HCT116 (cell line): ENCODE results near the gene LSAMP. TPM values are rescaled to one million over a fixed set of nuclear protein-coding genes. Genes with fewer than 3 reads are reported as not detected.

ENCODE experiments used
- ATAC-seq: fragments of 200-7000 bp; cut with Tn5 transposase; 2 replicates; pipeline ENCODE4 v1.9.1; 2020; ENCODE audit warnings: mild to moderate bottlenecking, moderate library complexity
- BruUV-seq: library from RNA; stranded (reverse); fragments of 400-500 nt; replicated peaks from 2 replicates; lab custom pipeline; 2021; lab: Mats Ljungman, UMichigan
- CTCF ChIA-PET: fragments of 300-600 bp; sonication (Branson Sonifier 250); formaldehyde crosslinking; loops from one replicate; lab custom pipeline; 2021; ENCODE audit warnings: antibody characterized with exemption; lab: Charles Lee
- POLR2A ChIA-PET: fragments of 300-600, 350-600 bp; sonication (Branson Sonifier 250); formaldehyde crosslinking; loops from one replicate; lab custom pipeline; 2021; ENCODE audit warnings: antibody characterized with exemption; lab: Charles Lee
- RAD21 ChIA-PET, 2 experiments: fragments of 300-600 bp; sonication (Branson Sonifier 250); formaldehyde crosslinking; loops; one replicate each; lab custom pipeline; 2023; ENCODE audit warnings: low total read pairs in 2 of 2; ENCODE audit not compliant: uncharacterized antibody in 2 of 2, unreplicated experiment in 2 of 2, low non-redundant PET in 1 of 2; lab: Charles Lee
- DNase-seq: peaks from one replicate; pipeline ENCODE4 v3.0.0-alpha.2; 2010; ENCODE audit warnings: low read depth, low spot score
- H2AFZ ChIP-seq: fragments of 200-600 bp; shearing (Covaris generic), sonication (generic); 2 replicates; pipeline ENCODE4 v1.6.1; 2017; ENCODE audit warnings: low read depth, mixed run types, mixed read lengths, antibody characterized with exemption, low read length; ENCODE audit not compliant: poor library complexity, severe bottlenecking
- H3K27ac ChIP-seq: 2 replicates; pipeline ENCODE4 v1.5.1; 2012; ENCODE audit warnings: low read depth, low read length
- H3K27me3 ChIP-seq: fragments of 200-600 bp; sonication (generic); 2 replicates; pipeline ENCODE4 v1.6.1; 2016; ENCODE audit warnings: mixed run types, low read length, mixed read lengths; ENCODE audit not compliant: insufficient read depth
- H3K36me3 ChIP-seq, 2 experiments: fragments of 200-500 bp in 1 of 2; fragments of 200-600 bp in 1 of 2; sonication (Bioruptor generic) in 1 of 2; sonication (generic) in 1 of 2; 2 replicates each; pipeline versions ENCODE4 v1.5.1 to v1.6.1; 2014 to 2016; ENCODE audit warnings: low read length in 2 of 2, inconsistent platforms in 1 of 2, mixed read lengths in 1 of 2, mixed run types in 1 of 2; ENCODE audit not compliant: insufficient read depth in 2 of 2, control insufficient read depth in 1 of 2
- H3K4me1 ChIP-seq, 2 experiments: fragments of 200-600 bp in 1 of 2; sonication (generic) in 1 of 2; 2 replicates each; pipeline versions ENCODE4 v1.5.1 to v1.6.1; 2012 to 2017; ENCODE audit warnings: low read length in 2 of 2, inconsistent platforms in 1 of 2, mild to moderate bottlenecking in 1 of 2, mixed read lengths in 1 of 2, mixed run types in 1 of 2, moderate library complexity in 1 of 2; ENCODE audit not compliant: insufficient read depth in 2 of 2, control insufficient read depth in 1 of 2
- H3K4me2 ChIP-seq: fragments of 200-600 bp; sonication (generic); 2 replicates; pipeline ENCODE4 v1.6.1; 2017; ENCODE audit warnings: mixed run types, low read length, mixed read lengths
- H3K4me3 ChIP-seq, 2 experiments: fragments of 200-600 bp in 1 of 2; sonication (generic) in 1 of 2; replicated peaks in 1 of 2; 2 replicates each; pipeline ENCODE4 v1.5.1; 2011 to 2016; ENCODE audit warnings: low read length in 2 of 2, control low read depth in 1 of 2, low read depth in 1 of 2, mild to moderate bottlenecking in 1 of 2, mixed read lengths in 1 of 2, mixed run types in 1 of 2
- H3K79me2 ChIP-seq: fragments of 200-600 bp; sonication (generic); 2 replicates; pipeline ENCODE4 v1.6.1; 2017; ENCODE audit warnings: mild to moderate bottlenecking, mixed run types, low read length, moderate library complexity, mixed read lengths; ENCODE audit not compliant: insufficient read depth
- H3K9ac ChIP-seq: fragments of 200-600 bp; sonication (generic); 2 replicates; pipeline ENCODE4 v1.6.1; 2016; ENCODE audit warnings: low read length, mixed read lengths
- H3K9me2 ChIP-seq: fragments of 200-600 bp; sonication (generic), shearing (Covaris generic); 2 replicates; pipeline ENCODE4 v1.6.1; 2017; ENCODE audit warnings: mixed run types, mild to moderate bottlenecking, moderate library complexity; ENCODE audit not compliant: insufficient read depth
- H3K9me3 ChIP-seq, 2 experiments: fragments of 200-500 bp in 1 of 2; fragments of 200-600 bp in 1 of 2; sonication (Bioruptor generic) in 1 of 2; sonication (generic) in 1 of 2; 2 replicates each; pipeline ENCODE4 v1.6.1; 2014 to 2017; ENCODE audit warnings: low read length in 2 of 2, mixed read lengths in 2 of 2, inconsistent platforms in 1 of 2, low read depth in 1 of 2, mild to moderate bottlenecking in 1 of 2, mixed run types in 1 of 2, moderate library complexity in 1 of 2; ENCODE audit not compliant: control insufficient read depth in 1 of 2, insufficient read depth in 1 of 2
- H4K20me1 ChIP-seq: fragments of 200-600 bp; sonication (generic), shearing (Covaris generic); 2 replicates; pipeline ENCODE4 v1.6.1; 2017; ENCODE audit warnings: mixed run types, mild to moderate bottlenecking, moderate library complexity; ENCODE audit not compliant: insufficient read depth
- ATF3 ChIP-seq: IDR thresholded peaks from 2 replicates; pipeline ENCODE4 v1.6.1; 2012
- CBX3 ChIP-seq: IDR thresholded peaks from 2 replicates; pipeline ENCODE4 v1.6.1; 2012; ENCODE audit warnings: low read depth
- CEBPB ChIP-seq: IDR thresholded peaks from 2 replicates; pipeline ENCODE4 v1.6.1; 2012; ENCODE audit warnings: low read depth
- CTCF ChIP-seq, 3 experiments: fragments of 200-600 bp in 1 of 3; sonication (generic) in 1 of 3; IDR thresholded peaks in 2 of 3; conservative IDR thresholded peaks in 1 of 3; 2 replicates each; pipeline ENCODE4 v1.5.1; 2012 to 2017; ENCODE audit warnings: low read depth in 2 of 3, low read length in 2 of 3, antibody characterized with exemption in 1 of 3, borderline replicate concordance in 1 of 3, control low read depth in 1 of 3, mild to moderate bottlenecking in 1 of 3, mixed read lengths in 1 of 3, mixed run types in 1 of 3, moderate library complexity in 1 of 3; ENCODE audit not compliant: insufficient read depth in 1 of 3
- ELF1 ChIP-seq: IDR thresholded peaks from 2 replicates; pipeline ENCODE4 v1.6.1; 2012; ENCODE audit warnings: low read depth, borderline replicate concordance
- EZH2 ChIP-seq: fragments of 200-600 bp; sonication (generic); IDR thresholded peaks from 2 replicates; pipeline ENCODE4 v1.6.1; 2017; ENCODE audit warnings: antibody characterized with exemption, mixed run types
- FOSL1 ChIP-seq: IDR thresholded peaks from 2 replicates; pipeline ENCODE4 v1.6.1; 2012; ENCODE audit warnings: low read depth
- MAX ChIP-seq: IDR thresholded peaks from 2 replicates; pipeline ENCODE4 v1.6.1; 2012
- REST ChIP-seq: IDR thresholded peaks from 2 replicates; pipeline ENCODE4 v1.6.1; 2012; ENCODE audit warnings: low read depth
- SIN3A ChIP-seq: IDR thresholded peaks from 2 replicates; pipeline ENCODE4 v1.6.1; 2012; ENCODE audit warnings: low read depth
- SP1 ChIP-seq: IDR thresholded peaks from 2 replicates; pipeline ENCODE4 v1.6.1; 2012; ENCODE audit warnings: low read depth
- SRF ChIP-seq: IDR thresholded peaks from 2 replicates; pipeline ENCODE4 v1.6.1; 2012; ENCODE audit warnings: low read depth
- TCF7L2 ChIP-seq: IDR thresholded peaks from 2 replicates; pipeline ENCODE4 v1.7.0; 2011; ENCODE audit warnings: borderline replicate concordance, inconsistent platforms; ENCODE audit not compliant: insufficient read depth, insufficient read length; ENCODE audit errors: extremely low read depth
- ZFX ChIP-seq: fragments of 450-650 bp; IDR thresholded peaks from 2 replicates; pipeline ENCODE4 v1.6.1; 2017
- ZNF274 ChIP-seq: fragments of 200-500 bp; sonication (Bioruptor generic); IDR thresholded peaks from 2 replicates; pipeline ENCODE4 v1.6.1; 2014; ENCODE audit warnings: mild to moderate bottlenecking, low read depth, low read length, inconsistent platforms
- intact Hi-C: fragments of 100-400 bp; cut with micrococcal nuclease; formaldehyde crosslinking; loops from 2 replicates; pipeline ENCODE4 v1.10.0; 2022
- total RNA-seq: library from RNA; stranded (reverse); gene quantifications from one replicate; pipeline ENCODE4 v1.2.1, GENCODE V29; 2021; ENCODE audit not compliant: unreplicated experiment

LSAMP gene
- total RNA-seq, 1 experiment from 2014 or later: 0.25 TPM

- Histone ChIP-seq H3K4me1 (no peaks in the 10 kb centered on the region), H4K20me1 (no peaks in the 10 kb centered on the region), H3K9me3 (no peaks in the 10 kb centered on the region), H2AFZ (no peak overlapping the region), H3K27ac (no peak overlapping the region), H3K9me2 (no peaks in the 10 kb centered on the region), H3K4me3 (no peak overlapping the region), H3K27me3 (no peaks in the 10 kb centered on the region), H3K4me2 (no peak overlapping the region), H3K9ac (no peak overlapping the region), H3K36me3 (no peaks in the 10 kb centered on the region), H3K79me2 (no peaks in the 10 kb centered on the region)
- DNase-seq: no peak
- no TSS peak for BruUV-seq
- TF ChIP-seq ELF1: no peak
- TF ChIP-seq MAX: no peak
- no peak for TF ChIP-seq SP1
- TF ChIP-seq SRF: no peak
- intact Hi-C loops: no loop called here
- POLR2A ChIA-PET: no interaction called here
- no peak for ATAC-seq
- RAD21 ChIA-PET: no interaction called here
- CTCF ChIA-PET: no interaction called here
Observed at GRCh38 chr3:116111765-116112164, 333.5 kb downstream of the LSAMP start.

- CTCF ChIA-PET: no interaction called here
- H3K27me3 ChIP-seq: no peaks in the 10 kb centered on the region
- H3K27ac ChIP-seq: no peak overlapping the region
- RAD21 ChIA-PET: no interaction called here
- no peaks in the 10 kb centered on the region for H3K9me3 ChIP-seq
- H3K9me2 ChIP-seq: no peaks in the 10 kb centered on the region
- no peak for ATAC-seq
- no peak overlapping the region for H3K4me3 ChIP-seq
- POLR2A ChIA-PET: no interaction called here
- H3K4me1 ChIP-seq: no peaks in the 10 kb centered on the region
- DNase-seq: no peak
- H2AFZ ChIP-seq: no peak overlapping the region
- no peak overlapping the region for H3K9ac ChIP-seq
- H3K36me3 ChIP-seq: no peaks in the 10 kb centered on the region
- H4K20me1 ChIP-seq: no peaks in the 10 kb centered on the region
- intact Hi-C loops: no loop called here
- BruUV-seq: no TSS peak
- H3K79me2 ChIP-seq: no peaks in the 10 kb centered on the region
- H3K4me2 ChIP-seq: no peak overlapping the region
- TF ChIP-seq ZFX: no peak
- no peak for TF ChIP-seq EZH2
- TF ChIP-seq CEBPB: no peak
- no peak for TF ChIP-seq FOSL1
- TF ChIP-seq REST: no peak
- TF ChIP-seq CBX3: no peak
- no peak for TF ChIP-seq MAX
- no peak for TF ChIP-seq ATF3
- TF ChIP-seq ZNF274: no peak
- no peak for TF ChIP-seq ELF1
- TF ChIP-seq TCF7L2: no peak
- TF ChIP-seq CTCF (IDR thresholded peaks at IDR 0.05 in 2 of 3, conservative IDR thresholded peaks at IDR 0.05 in 1 of 3; ENCODE audit: borderline replicate concordance in 1 of 3, insufficient read depth in 1 of 3, low read depth in 2 of 3, low read length in 2 of 3): no peak
- TF ChIP-seq SIN3A: no peak
Observed at GRCh38 chr3:116103868-116104530, 341.3 kb downstream of the LSAMP start.
